DND-41 (cell line): ENCODE data around the gene PHLDB2.

Source experiments
- ATAC-seq: fragments of 200-7000 bp; cut with Tn5 transposase; 3 replicates; pipeline ENCODE4 v1.9.1; 2021; ENCODE audit warnings: low read depth; ENCODE audit not compliant: insufficient read depth
- DNase-seq: peaks from one replicate; pipeline ENCODE4 v3.0.0-alpha.2; 2020
- H2AFZ ChIP-seq: 2 replicates; pipeline ENCODE4 v1.6.0; 2012; ENCODE audit warnings: low read depth, low read length
- H3K27ac ChIP-seq: 2 replicates; pipeline ENCODE4 v1.5.1; 2012; ENCODE audit warnings: low read length, inconsistent platforms
- H3K27me3 ChIP-seq: fragments of 200-600 bp; sonication (generic); 2 replicates; pipeline ENCODE4 v1.6.0; 2012; ENCODE audit warnings: low read length, mild to moderate bottlenecking, inconsistent platforms; ENCODE audit not compliant: insufficient read depth, poor library complexity
- H3K36me3 ChIP-seq: 2 replicates; pipeline ENCODE4 v1.5.1; 2012; ENCODE audit warnings: low read length, inconsistent platforms; ENCODE audit not compliant: insufficient read depth
- H3K4me1 ChIP-seq: 2 replicates; pipeline ENCODE4 v1.5.1; 2012; ENCODE audit warnings: mild to moderate bottlenecking, low read length; ENCODE audit not compliant: insufficient read depth
- H3K4me2 ChIP-seq: 2 replicates; pipeline ENCODE4 v1.6.0; 2012; ENCODE audit warnings: mild to moderate bottlenecking, moderate library complexity, low read length, inconsistent platforms; ENCODE audit not compliant: insufficient read depth
- H3K4me3 ChIP-seq, 2 experiments: fragments of 200-600 bp in 1 of 2; shearing (Covaris generic) in 1 of 2; 2 replicates each; pipeline ENCODE4 v1.5.1; 2012 to 2016; ENCODE audit warnings: inconsistent platforms in 2 of 2, low read length in 2 of 2, mild to moderate bottlenecking in 2 of 2, low read depth in 1 of 2, moderate library complexity in 1 of 2
- H3K79me2 ChIP-seq: 2 replicates; pipeline ENCODE4 v1.6.0; 2012; ENCODE audit warnings: low read length, inconsistent platforms; ENCODE audit not compliant: insufficient read depth
- H3K9ac ChIP-seq: 2 replicates; pipeline ENCODE4 v1.6.0; 2012; ENCODE audit warnings: low read depth, mild to moderate bottlenecking, inconsistent platforms, low read length, moderate library complexity
- H3K9me3 ChIP-seq: 2 replicates; pipeline ENCODE4 v1.5.1; 2012; ENCODE audit warnings: low read length, moderate library complexity, mild to moderate bottlenecking, inconsistent platforms; ENCODE audit not compliant: insufficient read depth, severe bottlenecking
- H4K20me1 ChIP-seq: 2 replicates; pipeline ENCODE4 v1.6.0; 2012; ENCODE audit warnings: low read length; ENCODE audit not compliant: insufficient read depth
- CTCF ChIP-seq: IDR thresholded peaks from 2 replicates; pipeline ENCODE4 v1.5.1; 2012; ENCODE audit warnings: borderline replicate concordance, low read length, moderate library complexity, mild to moderate bottlenecking; ENCODE audit not compliant: poor library complexity, severe bottlenecking; ENCODE audit errors: extremely low read depth
- EZH2 ChIP-seq: IDR thresholded peaks from 3 replicates; pipeline ENCODE4 v1.6.1; 2012; ENCODE audit warnings: borderline replicate concordance, low read depth, mild to moderate bottlenecking, moderate library complexity, low read length, inconsistent platforms; ENCODE audit not compliant: severe bottlenecking

The PHLDB2 gene

GRCh38 chr3:111968319-111969054 lies 109.4 kb downstream of the PHLDB2 start:
- H2AFZ ChIP-seq, result no peak overlapping the region
- no peak overlapping the region for H3K27ac ChIP-seq
- ATAC-seq (no peak), DNase-seq (no peak)
- no peaks in the 10 kb centered on the region for H4K20me1 ChIP-seq
- TF ChIP-seq EZH2 (no peak), CTCF (no peak)
- H3K9ac ChIP-seq, result no peak overlapping the region
- H3K27me3 ChIP-seq, result no peaks in the 10 kb centered on the region
- no peaks in the 10 kb centered on the region for H3K36me3 ChIP-seq
- H3K9me3 ChIP-seq, result no peaks in the 10 kb centered on the region
- H3K4me3 ChIP-seq, result no peak overlapping the region
- H3K79me2 ChIP-seq, result no peaks in the 10 kb centered on the region
- peaks cover 6% of the 10 kb centered on the region; the same call in 1 of the 2 replicates for H3K4me1 ChIP-seq
- no peak overlapping the region for H3K4me2 ChIP-seq

DNA sequence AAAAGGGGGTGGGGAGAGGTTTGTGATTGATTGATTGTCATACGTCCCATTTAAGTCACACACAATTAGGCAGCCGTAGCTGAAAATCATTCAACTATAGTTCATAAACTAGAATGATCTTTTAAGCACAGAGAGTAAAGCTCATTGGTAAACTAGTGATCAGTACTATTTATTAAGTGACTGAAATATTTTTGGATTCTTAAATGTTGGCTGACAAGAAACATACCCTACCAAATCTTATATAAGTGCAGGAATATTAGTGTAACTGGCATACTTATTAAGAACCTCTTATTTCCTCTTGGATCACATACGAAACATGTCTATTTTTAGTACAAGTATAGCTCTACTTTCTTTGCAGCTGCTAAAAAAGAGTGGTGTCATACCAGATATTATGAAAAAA lies 111.3 kb downstream of the PHLDB2 start:
- Histone ChIP-seq H3K4me2 (no peak overlapping the region), H3K4me1 (peaks cover 6% of the 10 kb centered on the region; the same call in 1 of the 2 replicates), H4K20me1 (no peaks in the 10 kb centered on the region), H3K27ac (no peak overlapping the region), H3K9ac (no peak overlapping the region), H3K9me3 (no peaks in the 10 kb centered on the region), H2AFZ (no peak overlapping the region), H3K27me3 (no peaks in the 10 kb centered on the region), H3K4me3 (no peak overlapping the region), H3K79me2 (no peaks in the 10 kb centered on the region), H3K36me3 (no peaks in the 10 kb centered on the region)
- no peak for DNase-seq
- TF ChIP-seq EZH2 (no peak), CTCF (no peak)
- no peak for ATAC-seq

DNA sequence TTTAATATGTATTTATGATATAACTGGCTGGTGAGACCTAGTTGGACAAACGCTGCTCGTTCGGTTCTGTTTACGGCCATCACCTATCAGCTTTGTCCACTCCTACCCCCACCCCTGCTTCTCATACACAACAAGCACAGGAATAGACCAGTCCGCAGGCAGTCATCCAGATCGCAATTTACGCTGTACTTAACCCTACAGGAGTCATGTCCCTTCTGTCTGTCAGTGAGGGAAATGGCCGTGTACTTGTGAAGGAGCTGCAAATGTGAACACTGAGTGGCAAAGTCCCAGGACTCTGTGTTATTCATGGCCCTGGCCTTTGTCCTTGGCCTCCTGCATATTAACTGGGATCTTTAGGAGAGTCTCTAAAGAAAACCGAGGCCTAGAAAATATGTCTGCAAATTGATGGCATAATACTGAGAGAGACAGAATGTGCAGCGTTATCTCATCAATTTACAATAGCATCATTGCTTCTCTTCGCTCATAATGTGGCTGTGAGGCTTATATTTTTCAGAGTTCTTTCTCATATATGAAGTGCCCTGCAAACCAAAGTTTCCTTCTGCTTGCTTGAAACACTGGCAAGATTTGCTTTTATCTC lies 112.6 kb downstream of the PHLDB2 start:
- no peak for TF ChIP-seq CTCF
- no peak for TF ChIP-seq EZH2
- H3K27me3 ChIP-seq, result no peaks in the 10 kb centered on the region
- H3K4me2 ChIP-seq, result no peak overlapping the region
- DNase-seq, result no peak
- H3K36me3 ChIP-seq, result no peaks in the 10 kb centered on the region
- H2AFZ ChIP-seq, result no peak overlapping the region
- no peaks in the 10 kb centered on the region for H3K9me3 ChIP-seq
- no peak for ATAC-seq
- H3K4me1 ChIP-seq, result peaks cover 6% of the 10 kb centered on the region; the same call in 1 of the 2 replicates
- H3K9ac ChIP-seq, result no peak overlapping the region
- no peak overlapping the region for H3K4me3 ChIP-seq
- no peaks in the 10 kb centered on the region for H3K79me2 ChIP-seq
- no peak overlapping the region for H3K27ac ChIP-seq
- H4K20me1 ChIP-seq, result no peaks in the 10 kb centered on the region
